MM.1S (cell line): ENCODE results near the gene ROBO3.

ENCODE experiments used
- DNase-seq: peaks from one replicate; pipeline ENCODE4 v3.0.0-alpha.2; 2015
- H2AFZ ChIP-seq: fragments of 300-600 bp; sonication (generic); 2 replicates; pipeline ENCODE4 v1.6.0; 2016; ENCODE audit warnings: antibody characterized with exemption, low read length
- H3F3A ChIP-seq: fragments of 300-600 bp; sonication (generic); 2 replicates; pipeline ENCODE4 v1.6.1; 2016; ENCODE audit warnings: mild to moderate bottlenecking, antibody characterized with exemption, low read length, moderate library complexity, mixed read lengths; ENCODE audit not compliant: insufficient read depth
- H3K27ac ChIP-seq: fragments of 300-600 bp; sonication (generic); 2 replicates; pipeline ENCODE4 v1.5.1; 2016; ENCODE audit warnings: mild to moderate bottlenecking, low read length
- H3K27me3 ChIP-seq: fragments of 300-600 bp; sonication (generic); replicated peaks from 2 replicates; pipeline ENCODE4 v1.6.0; 2016; ENCODE audit warnings: low read length; ENCODE audit not compliant: insufficient read depth
- H3K36me3 ChIP-seq: fragments of 300-600 bp; sonication (generic); replicated peaks from 2 replicates; pipeline ENCODE4 v1.6.1; 2016; ENCODE audit warnings: mild to moderate bottlenecking, low read length, mixed read lengths; ENCODE audit not compliant: insufficient read depth
- H3K4me1 ChIP-seq: fragments of 300-600 bp; sonication (generic); 2 replicates; pipeline ENCODE4 v1.6.1; 2016; ENCODE audit warnings: low read length, mixed read lengths
- H3K4me2 ChIP-seq: fragments of 300-600 bp; sonication (generic); 2 replicates; pipeline ENCODE4 v1.6.0; 2016; ENCODE audit warnings: low read depth, low read length
- H3K4me3 ChIP-seq: fragments of 300-600 bp; sonication (generic); 2 replicates; pipeline ENCODE4 v1.5.1; 2016; ENCODE audit warnings: low read length, mixed read lengths
- H3K79me2 ChIP-seq: fragments of 300-600 bp; sonication (generic); 2 replicates; pipeline ENCODE4 v1.6.1; 2016; ENCODE audit warnings: mixed run types, low read length, mixed read lengths
- H3K9ac ChIP-seq: fragments of 300-600 bp; sonication (generic); 2 replicates; pipeline ENCODE4 v1.6.1; 2016; ENCODE audit warnings: low read length, mixed read lengths
- H3K9me2 ChIP-seq: fragments of 300-600 bp; sonication (generic); replicated peaks from 2 replicates; pipeline ENCODE4 v1.6.1; 2016; ENCODE audit warnings: mild to moderate bottlenecking, low read length, mixed read lengths; ENCODE audit not compliant: insufficient read depth
- H3K9me3 ChIP-seq: fragments of 300-600 bp; sonication (generic); replicated peaks from 2 replicates; pipeline ENCODE4 v1.6.1; 2016; ENCODE audit warnings: mild to moderate bottlenecking, low read length, mixed read lengths; ENCODE audit not compliant: insufficient read depth
- H4K20me1 ChIP-seq: fragments of 300-600 bp; sonication (generic); 2 replicates; pipeline ENCODE4 v1.6.1; 2016; ENCODE audit warnings: mild to moderate bottlenecking, low read length, moderate library complexity, mixed read lengths; ENCODE audit not compliant: insufficient read depth
- CTCF ChIP-seq: fragments of 300-600 bp; sonication (generic); IDR thresholded peaks from 2 replicates; pipeline ENCODE4 v1.5.1; 2016; ENCODE audit warnings: antibody characterized with exemption, low read length, mixed read lengths
- EZH2 ChIP-seq: fragments of 300-600 bp; sonication (generic); optimal IDR thresholded peaks from 2 replicates; pipeline ENCODE3; 2017; ENCODE audit warnings: low read depth, mild to moderate bottlenecking, antibody characterized with exemption, low read length, mixed read lengths
- EZH2phosphoT487 ChIP-seq: fragments of 300-600 bp; sonication (generic); IDR thresholded peaks from 2 replicates; pipeline ENCODE4 v1.6.1; 2018; ENCODE audit warnings: antibody characterized with exemption, low read length

Gene ROBO3

GRCh38 chr11:124842305-124842704, 22.9 kb upstream of the ROBO3 start:
- no peak overlapping the region for H2AFZ ChIP-seq
- H3K79me2 ChIP-seq: no peaks in the 10 kb centered on the region
- TF ChIP-seq EZH2phosphoT487 (no peak), CTCF (no peak), EZH2 (no peak)
- H3K27me3 ChIP-seq: peaks cover 90% of the 10 kb centered on the region
- H4K20me1 ChIP-seq: no peaks in the 10 kb centered on the region
- H3K4me3 ChIP-seq: no peak overlapping the region
- no peaks in the 10 kb centered on the region for H3F3A ChIP-seq
- H3K9me3 ChIP-seq: no peaks in the 10 kb centered on the region
- H3K9ac ChIP-seq: no peak overlapping the region
- H3K4me1 ChIP-seq: peaks cover 1% of the 10 kb centered on the region; the same call in 1 of the 2 replicates
- no peaks in the 10 kb centered on the region for H3K36me3 ChIP-seq
- H3K27ac ChIP-seq: no peak overlapping the region
- no peaks in the 10 kb centered on the region for H3K9me2 ChIP-seq
- no peak overlapping the region for H3K4me2 ChIP-seq
- DNase-seq: no peak

- H3K27me3 ChIP-seq: peaks cover 86% of the 10 kb centered on the region
- no peaks in the 10 kb centered on the region for H3F3A ChIP-seq
- H3K4me3 ChIP-seq: no peak overlapping the region
- H3K27ac ChIP-seq: no peak overlapping the region
- TF ChIP-seq CTCF (no peak), EZH2phosphoT487 (no peak), EZH2 (no peak)
- no peaks in the 10 kb centered on the region for H3K9me3 ChIP-seq
- H3K9me2 ChIP-seq: no peaks in the 10 kb centered on the region
- H3K9ac ChIP-seq: no peak overlapping the region
- peak overlapping the region; percentile 39; the same call in 1 of the 2 replicates for H3K4me2 ChIP-seq
- H3K4me1 ChIP-seq: no peaks in the 10 kb centered on the region
- no peaks in the 10 kb centered on the region for H3K36me3 ChIP-seq
- no peak for DNase-seq
- H4K20me1 ChIP-seq: no peaks in the 10 kb centered on the region
- no peaks in the 10 kb centered on the region for H3K79me2 ChIP-seq
- H2AFZ ChIP-seq: no peak overlapping the region
Measured at GRCh38 chr11:124843616-124843910, 21.7 kb upstream of the ROBO3 start.

- peaks cover 81% of the 10 kb centered on the region for H3K27me3 ChIP-seq
- H2AFZ ChIP-seq: no peak overlapping the region
- H3K79me2 ChIP-seq: no peaks in the 10 kb centered on the region
- H4K20me1 ChIP-seq: no peaks in the 10 kb centered on the region
- no peaks in the 10 kb centered on the region for H3F3A ChIP-seq
- no peak for DNase-seq
- no peaks in the 10 kb centered on the region for H3K9me3 ChIP-seq
- H3K4me3 ChIP-seq: no peak overlapping the region
- H3K9me2 ChIP-seq: no peaks in the 10 kb centered on the region
- no peaks in the 10 kb centered on the region for H3K4me1 ChIP-seq
- no peak overlapping the region for H3K4me2 ChIP-seq
- TF ChIP-seq EZH2phosphoT487: no peak
- TF ChIP-seq EZH2: no peak
- no peak for TF ChIP-seq CTCF
- no peak overlapping the region for H3K27ac ChIP-seq
- H3K36me3 ChIP-seq: no peaks in the 10 kb centered on the region
- no peak overlapping the region for H3K9ac ChIP-seq
Measured at GRCh38 chr11:124844664-124845079, 20.6 kb upstream of the ROBO3 start.
